OCI-LY7 (cell line): ENCODE results near the gene FAM171A1. TPM values are rescaled to one million over a fixed set of nuclear protein-coding genes. Genes with fewer than 3 reads are reported as not detected.

ENCODE experiments used
- BruUV-seq: library from RNA; stranded (reverse); fragments of 400-500 nt; replicated peaks from 2 replicates; lab custom pipeline; 2021; lab: Mats Ljungman, UMichigan
- CTCF ChIA-PET: fragments of 300-600 bp; sonication (Branson Sonifier 250); formaldehyde crosslinking; loops from one replicate; lab custom pipeline; 2022; ENCODE audit warnings: antibody characterized with exemption; ENCODE audit not compliant: unreplicated experiment; lab: Charles Lee
- POLR2A ChIA-PET: fragments of 300-600 bp; sonication (Branson Sonifier 250); formaldehyde crosslinking; loops from one replicate; lab custom pipeline; 2022; ENCODE audit warnings: antibody characterized with exemption; lab: Charles Lee
- DNase-seq: peaks from one replicate; pipeline ENCODE4 v3.0.0-alpha.2; 2015; ENCODE audit warnings: low spot score
- H2AFZ ChIP-seq: fragments of 200-600 bp; sonication (generic), shearing (Covaris generic); 2 replicates; pipeline ENCODE4 v1.6.1; 2014; ENCODE audit warnings: mild to moderate bottlenecking, antibody characterized with exemption, low read length, moderate library complexity
- H3K27ac ChIP-seq: fragments of 200-600 bp; sonication (generic); 2 replicates; pipeline ENCODE4 v1.5.1; 2014; ENCODE audit warnings: mixed run types, low read depth, mild to moderate bottlenecking, moderate library complexity, low read length, inconsistent platforms; ENCODE audit not compliant: poor library complexity, severe bottlenecking
- H3K36me3 ChIP-seq: fragments of 200-600 bp; sonication (generic); 2 replicates; pipeline ENCODE4 v1.6.1; 2014; ENCODE audit warnings: mild to moderate bottlenecking, antibody characterized with exemption, low read length, moderate library complexity, mixed read lengths; ENCODE audit not compliant: insufficient read depth
- H3K4me1 ChIP-seq: fragments of 200-600 bp; sonication (generic); 2 replicates; pipeline ENCODE4 v1.5.1; 2014; ENCODE audit warnings: mild to moderate bottlenecking, low read length; ENCODE audit not compliant: insufficient read depth, poor library complexity, severe bottlenecking
- H3K4me2 ChIP-seq: fragments of 200-600 bp; sonication (generic); 2 replicates; pipeline ENCODE4 v1.6.1; 2014; ENCODE audit warnings: mild to moderate bottlenecking, low read length
- H3K4me3 ChIP-seq: fragments of 200-600 bp; sonication (generic); 2 replicates; pipeline ENCODE4 v1.5.1; 2014; ENCODE audit warnings: mild to moderate bottlenecking, low read depth, low read length; ENCODE audit not compliant: poor library complexity, severe bottlenecking
- H3K79me2 ChIP-seq: fragments of 200-600 bp; sonication (generic); 2 replicates; pipeline ENCODE4 v1.6.1; 2016; ENCODE audit warnings: low read depth, mild to moderate bottlenecking, low read length, moderate library complexity, mixed read lengths; ENCODE audit not compliant: insufficient read depth
- H3K9me2 ChIP-seq: fragments of 200-600 bp; sonication (generic); 2 replicates; pipeline ENCODE4 v1.6.1; 2016; ENCODE audit warnings: mild to moderate bottlenecking, low read length, mixed read lengths; ENCODE audit not compliant: insufficient read depth
- H3K9me3 ChIP-seq: fragments of 200-600 bp; sonication (generic); 2 replicates; pipeline ENCODE4 v1.6.1; 2014; ENCODE audit warnings: mild to moderate bottlenecking, mixed run types, low read length, mixed read lengths
- H4K20me1 ChIP-seq: fragments of 200-600 bp; sonication (generic); 2 replicates; pipeline ENCODE4 v1.6.1; 2014; ENCODE audit warnings: mild to moderate bottlenecking, antibody characterized with exemption, low read length, moderate library complexity, mixed read lengths; ENCODE audit not compliant: insufficient read depth
- EZH2phosphoT487 ChIP-seq: fragments of 200-600 bp; sonication (generic); IDR thresholded peaks from 2 replicates; pipeline ENCODE4 v1.6.1; 2018; ENCODE audit warnings: low read depth, borderline replicate concordance, mild to moderate bottlenecking, mixed run types, antibody characterized with exemption, low read length, moderate library complexity, mixed read lengths
- intact Hi-C: fragments of 100-400 bp; cut with micrococcal nuclease; formaldehyde crosslinking; loops from one replicate; pipeline ENCODE4 v1.10.0; 2022; ENCODE audit not compliant: unreplicated experiment
- total RNA-seq, 2 experiments: library from RNA; depleted of rRNA in 1 of 2; stranded (reverse); fragments of >200 nt in 1 of 2; shearing (Covaris generic) in 1 of 2; gene quantifications; 2 replicates each; pipeline ENCODE4 v1.2.3, GENCODE V29; 2014 to 2022
- TF ChIP-seq, protein P1 (sequence below): fragments of 200-600 bp; sonication (generic); conservative IDR thresholded peaks from 2 replicates; pipeline ENCODE4 v1.5.1; 2014; ENCODE audit warnings: mild to moderate bottlenecking, antibody characterized with exemption, low read length, moderate library complexity, mixed read lengths

The FAM171A1 gene
- total RNA-seq, 2 experiments from 2014 or later: not detected

DNA sequence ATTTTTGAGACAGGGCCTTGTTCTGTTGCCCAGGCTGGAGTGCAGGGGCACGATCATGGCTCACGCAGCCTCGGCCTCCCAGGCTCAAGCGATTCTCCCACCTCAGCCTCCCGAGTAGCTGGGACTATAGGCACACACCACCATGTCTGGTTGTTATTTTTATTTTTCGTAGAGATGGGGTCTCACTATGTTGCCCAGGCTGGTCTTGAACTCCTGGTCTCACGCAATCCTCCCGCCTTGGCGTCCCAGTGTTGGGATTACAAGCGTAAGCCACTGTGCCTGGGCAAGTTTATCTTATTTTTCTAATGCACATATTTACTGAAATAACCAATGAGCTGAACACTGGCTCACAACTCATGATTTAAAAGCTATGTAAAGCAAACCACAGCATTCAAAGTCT lies 61.9 kb downstream of the FAM171A1 start:
- no peaks in the 10 kb centered on the region for H3K9me2 ChIP-seq
- no peaks in the 10 kb centered on the region for H3K9me3 ChIP-seq
- H3K27ac ChIP-seq: no peak overlapping the region
- DNase-seq: no peak
- H3K4me2 ChIP-seq: no peak overlapping the region
- H3K4me1 ChIP-seq: no peaks in the 10 kb centered on the region
- no TSS peak for BruUV-seq
- no peak for TF ChIP-seq EZH2phosphoT487
- TF ChIP-seq, protein P1, sequence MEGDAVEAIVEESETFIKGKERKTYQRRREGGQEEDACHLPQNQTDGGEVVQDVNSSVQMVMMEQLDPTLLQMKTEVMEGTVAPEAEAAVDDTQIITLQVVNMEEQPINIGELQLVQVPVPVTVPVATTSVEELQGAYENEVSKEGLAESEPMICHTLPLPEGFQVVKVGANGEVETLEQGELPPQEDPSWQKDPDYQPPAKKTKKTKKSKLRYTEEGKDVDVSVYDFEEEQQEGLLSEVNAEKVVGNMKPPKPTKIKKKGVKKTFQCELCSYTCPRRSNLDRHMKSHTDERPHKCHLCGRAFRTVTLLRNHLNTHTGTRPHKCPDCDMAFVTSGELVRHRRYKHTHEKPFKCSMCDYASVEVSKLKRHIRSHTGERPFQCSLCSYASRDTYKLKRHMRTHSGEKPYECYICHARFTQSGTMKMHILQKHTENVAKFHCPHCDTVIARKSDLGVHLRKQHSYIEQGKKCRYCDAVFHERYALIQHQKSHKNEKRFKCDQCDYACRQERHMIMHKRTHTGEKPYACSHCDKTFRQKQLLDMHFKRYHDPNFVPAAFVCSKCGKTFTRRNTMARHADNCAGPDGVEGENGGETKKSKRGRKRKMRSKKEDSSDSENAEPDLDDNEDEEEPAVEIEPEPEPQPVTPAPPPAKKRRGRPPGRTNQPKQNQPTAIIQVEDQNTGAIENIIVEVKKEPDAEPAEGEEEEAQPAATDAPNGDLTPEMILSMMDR: no peak
- POLR2A ChIA-PET: no interaction called here
- H3K79me2 ChIP-seq: no peaks in the 10 kb centered on the region
- CTCF ChIA-PET: no interaction called here
- intact Hi-C loops: no loop called here
- H3K36me3 ChIP-seq: no peaks in the 10 kb centered on the region
- H3K4me3 ChIP-seq: no peak overlapping the region
- no peak overlapping the region for H2AFZ ChIP-seq
- H4K20me1 ChIP-seq: no peaks in the 10 kb centered on the region

DNA sequence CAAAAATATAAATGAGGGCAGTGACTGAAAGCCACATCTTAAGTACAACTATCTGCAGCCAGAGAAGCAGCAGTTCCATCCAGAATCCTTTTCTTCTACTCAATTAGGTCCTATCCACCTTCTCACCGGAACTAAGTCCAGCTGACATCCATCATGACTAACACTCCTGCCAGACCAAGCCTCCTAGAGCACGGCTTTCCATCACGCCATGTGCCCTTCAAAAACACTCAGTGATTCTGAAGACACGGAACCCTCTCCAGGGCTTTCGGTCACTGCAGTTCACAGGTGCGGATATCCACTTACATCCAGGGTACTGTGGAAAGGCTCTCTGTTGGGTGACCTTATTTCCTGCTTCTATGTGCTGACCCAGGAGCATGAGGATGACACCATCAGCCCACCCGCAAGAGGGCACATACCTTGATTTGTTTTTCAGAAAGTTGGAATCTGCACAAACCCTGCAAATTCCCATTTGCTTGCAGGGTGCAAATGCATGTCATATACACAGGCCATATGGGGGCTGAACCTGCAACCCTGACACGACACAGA lies 64.3 kb downstream of the FAM171A1 start:
- no peak overlapping the region for H2AFZ ChIP-seq
- no TSS peak for BruUV-seq
- H3K27ac ChIP-seq: no peak overlapping the region
- TF ChIP-seq, protein P1: no peak
- no peak for TF ChIP-seq EZH2phosphoT487
- no peak for DNase-seq
- no peaks in the 10 kb centered on the region for H3K79me2 ChIP-seq
- no peak overlapping the region for H3K4me2 ChIP-seq
- intact Hi-C loops: no loop called here
- POLR2A ChIA-PET: no interaction called here
- H3K4me1 ChIP-seq: no peaks in the 10 kb centered on the region
- H3K9me2 ChIP-seq: no peaks in the 10 kb centered on the region
- H4K20me1 ChIP-seq: no peaks in the 10 kb centered on the region
- no peaks in the 10 kb centered on the region for H3K36me3 ChIP-seq
- H3K4me3 ChIP-seq: no peak overlapping the region
- H3K9me3 ChIP-seq: no peaks in the 10 kb centered on the region
- CTCF ChIA-PET: no interaction called here

DNA sequence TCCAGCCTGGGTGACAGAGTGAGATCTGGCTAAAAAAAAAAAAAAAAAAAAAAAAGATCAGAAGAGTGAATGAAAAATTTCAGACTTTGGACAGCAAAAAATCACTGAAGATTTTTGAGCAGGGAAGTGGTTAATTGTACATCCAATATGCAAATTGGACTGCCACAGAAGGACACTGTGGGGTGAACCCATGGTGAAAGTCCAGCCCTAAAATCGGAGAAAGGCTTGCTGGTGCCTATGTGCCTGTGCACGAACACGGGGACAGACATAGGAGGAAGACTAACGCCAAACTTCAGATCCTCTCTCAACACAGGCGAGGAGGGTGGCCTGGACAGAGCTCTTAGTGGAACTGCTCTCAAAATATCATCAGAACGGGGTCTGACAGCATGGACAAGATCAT lies 65.5 kb downstream of the FAM171A1 start:
- no peaks in the 10 kb centered on the region for H3K79me2 ChIP-seq
- POLR2A ChIA-PET: no interaction called here
- no peaks in the 10 kb centered on the region for H3K9me3 ChIP-seq
- no peak overlapping the region for H3K4me2 ChIP-seq
- DNase-seq: no peak
- no peaks in the 10 kb centered on the region for H3K4me1 ChIP-seq
- no peak overlapping the region for H2AFZ ChIP-seq
- intact Hi-C loops: no loop called here
- H3K4me3 ChIP-seq: no peak overlapping the region
- H3K27ac ChIP-seq: no peak overlapping the region
- no peaks in the 10 kb centered on the region for H3K36me3 ChIP-seq
- TF ChIP-seq EZH2phosphoT487: no peak
- TF ChIP-seq, protein P1: no peak
- CTCF ChIA-PET: no interaction called here
- no peaks in the 10 kb centered on the region for H3K9me2 ChIP-seq
- H4K20me1 ChIP-seq: no peaks in the 10 kb centered on the region
- BruUV-seq: no TSS peak
